DMS 273 (cell line): ENCODE results near the gene TCF7L2.

ENCODE experiments used
- DNase-seq: peaks from one replicate; lab custom pipeline; 2025; ENCODE audit not compliant: unreplicated experiment; lab: John Stamatoyannopoulos, UW

Gene TCF7L2

GRCh38 chr10:113171662-113172061 lies 221.6 kb downstream of the TCF7L2 start:
- DNase-seq, result no peak

GRCh38 chr10:113175176-113175575 lies 225.1 kb downstream of the TCF7L2 start:
- no peak for DNase-seq

GRCh38 chr10:113175756-113176651 lies 226.0 kb downstream of the TCF7L2 start:
- no peak for DNase-seq

GRCh38 chr10:113176652-113177155 lies 226.7 kb downstream of the TCF7L2 start:
- no peak for DNase-seq

GRCh38 chr10:113177156-113177935 lies 227.3 kb downstream of the TCF7L2 start:
- peak; percentile 26 for DNase-seq

- no peak for DNase-seq
Observed at GRCh38 chr10:113177936-113178335, 227.9 kb downstream of the TCF7L2 start.

- DNase-seq, result no peak
Observed at GRCh38 chr10:113178771-113179170, 228.7 kb downstream of the TCF7L2 start.

GRCh38 chr10:113179265-113179664 lies 229.2 kb downstream of the TCF7L2 start:
- DNase-seq, result no peak

GRCh38 chr10:113179966-113180365 lies 229.9 kb downstream of the TCF7L2 start:
- no peak for DNase-seq

GRCh38 chr10:113180401-113181154 lies 230.5 kb downstream of the TCF7L2 start:
- no peak for DNase-seq

GRCh38 chr10:113182154-113182553 lies 232.1 kb downstream of the TCF7L2 start:
- DNase-seq, result no peak

GRCh38 chr10:113183573-113183972 lies 233.5 kb downstream of the TCF7L2 start:
- no peak for DNase-seq

- peak; percentile 65 for DNase-seq
Observed at GRCh38 chr10:113187063-113187777, 237.2 kb downstream of the TCF7L2 start.

GRCh38 chr10:113199459-113199858 lies 249.4 kb downstream of the TCF7L2 start:
- no peak for DNase-seq

GRCh38 chr10:113202011-113202410 lies 252.0 kb downstream of the TCF7L2 start:
- DNase-seq, result no peak

- DNase-seq, result no peak
Observed at GRCh38 chr10:113207924-113208323, 257.9 kb downstream of the TCF7L2 start.

GRCh38 chr10:113213035-113213434 lies 263.0 kb downstream of the TCF7L2 start:
- DNase-seq, result no peak

GRCh38 chr10:113214331-113214730 lies 264.3 kb downstream of the TCF7L2 start:
- DNase-seq, result no peak

GRCh38 chr10:113216102-113216501 lies 266.1 kb downstream of the TCF7L2 start:
- DNase-seq, result no peak
